Skin of body (tissue), 2 donors: ENCODE results near the gene COL6A2. TPM values are rescaled to one million over a fixed set of nuclear protein-coding genes. Genes with fewer than 3 reads are reported as not detected.
"Not testable (repeated sequence)": the region's sequence is repeated elsewhere in the genome, so short reads cannot be mapped to it uniquely, and the experiment has no call there.

Experiments used
- DNase-seq: peaks from one replicate; lab custom pipeline; 2025; lab: John Stamatoyannopoulos, UW
- total RNA-seq: library from RNA; depleted of rRNA; stranded (reverse); fragments of >200 nt; gene quantifications from one replicate; pipeline ENCODE4 v1.2.3, GENCODE V29; 2014

Gene COL6A2
- total RNA-seq, 1 donor from 2014 or later: 871 TPM

GRCh38 chr21:46124926-46125845 is 27.3 kb downstream of the COL6A2 start:
- DNase-seq: no peak

DNA sequence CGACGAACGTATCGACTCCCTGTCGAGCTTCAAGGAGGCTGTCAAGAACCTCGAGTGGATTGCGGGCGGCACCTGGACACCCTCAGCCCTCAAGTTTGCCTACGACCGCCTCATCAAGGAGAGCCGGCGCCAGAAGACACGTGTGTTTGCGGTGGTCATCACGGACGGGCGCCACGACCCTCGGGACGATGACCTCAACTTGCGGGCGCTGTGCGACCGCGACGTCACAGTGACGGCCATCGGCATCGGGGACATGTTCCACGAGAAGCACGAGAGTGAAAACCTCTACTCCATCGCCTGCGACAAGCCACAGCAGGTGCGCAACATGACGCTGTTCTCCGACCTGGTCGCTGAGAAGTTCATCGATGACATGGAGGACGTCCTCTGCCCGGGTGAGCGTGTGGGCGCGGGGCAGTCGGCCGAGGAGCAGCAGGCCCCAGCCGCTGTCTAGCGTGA is 28.0 kb downstream of the COL6A2 start:
- DNase-seq: no peak

- DNase-seq: no peak
These were observed 28.7 kb downstream of the COL6A2 start for GRCh38 chr21:46126309-46127238.

DNA sequence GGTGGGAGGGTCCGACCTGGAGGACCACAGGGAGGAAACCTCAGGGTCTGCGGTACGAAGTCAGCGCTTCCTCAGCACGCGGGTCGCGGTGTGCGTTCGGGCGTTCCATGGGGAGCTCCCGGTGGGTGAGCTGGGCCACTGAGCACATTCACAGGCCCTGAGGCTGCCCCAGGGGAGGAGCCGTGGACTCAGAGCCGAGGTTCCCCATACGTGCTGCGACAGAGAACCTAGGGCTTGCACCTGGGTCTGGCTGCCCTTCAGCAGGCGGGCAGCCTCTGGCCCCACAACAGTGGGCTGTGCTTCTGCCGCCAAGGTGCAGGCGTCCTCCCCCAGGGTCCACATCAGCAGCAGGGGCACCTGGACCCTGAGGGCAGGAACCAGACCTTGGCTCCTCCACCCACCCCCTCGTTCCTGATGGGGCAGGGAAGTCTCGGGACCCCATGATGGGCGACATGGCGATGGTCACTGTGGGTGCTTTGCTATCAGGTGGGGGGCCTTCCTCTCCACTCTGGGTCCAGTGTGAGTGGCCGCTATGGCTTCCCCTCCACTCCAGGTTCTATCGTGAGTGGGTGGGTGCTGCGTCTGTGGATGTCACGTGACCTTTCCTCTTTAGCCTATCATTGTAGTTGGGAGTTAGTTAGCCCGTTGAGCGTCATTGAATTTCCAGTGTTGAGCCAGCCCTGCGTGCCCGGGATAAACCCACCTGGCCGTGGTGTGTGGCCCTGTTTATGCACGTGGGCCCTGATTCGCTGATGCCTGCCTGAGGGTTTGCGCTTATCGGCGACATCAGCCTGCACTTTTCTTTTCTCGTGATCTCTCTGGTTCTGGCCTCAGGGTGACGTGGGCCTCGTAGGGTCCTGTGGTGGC is 29.6 kb downstream of the COL6A2 start:
- no peak for DNase-seq

GRCh38 chr21:46128106-46128932 is 30.4 kb downstream of the COL6A2 start:
- DNase-seq: no peak

DNA sequence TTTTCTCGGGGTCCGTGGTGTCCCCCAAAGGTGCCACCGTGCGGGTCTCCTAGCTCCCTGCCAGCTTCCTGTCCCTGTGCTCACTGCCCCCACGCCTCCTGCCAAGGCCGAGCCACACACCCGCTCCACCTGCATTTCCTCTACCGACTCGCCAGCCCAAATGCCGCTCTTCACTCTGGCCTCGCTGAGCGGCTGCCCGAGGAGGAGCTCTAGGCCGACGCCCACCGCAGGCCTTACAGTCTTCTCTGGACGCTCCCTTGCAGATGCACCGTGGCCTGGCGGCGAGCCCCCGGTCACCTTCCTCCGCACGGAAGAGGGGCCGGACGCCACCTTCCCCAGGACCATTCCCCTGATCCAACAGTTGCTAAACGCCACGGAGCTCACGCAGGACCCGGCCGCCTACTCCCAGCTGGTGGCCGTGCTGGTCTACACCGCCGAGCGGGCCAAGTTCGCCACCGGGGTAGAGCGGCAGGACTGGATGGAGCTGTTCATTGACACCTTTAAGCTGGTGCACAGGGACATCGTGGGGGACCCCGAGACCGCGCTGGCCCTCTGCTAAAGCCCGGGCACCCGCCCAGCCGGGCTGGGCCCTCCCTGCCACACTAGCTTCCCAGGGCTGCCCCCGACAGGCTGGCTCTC is 31.1 kb downstream of the COL6A2 start:
- DNase-seq: no peak

GRCh38 chr21:46129846-46130651 is 32.1 kb downstream of the COL6A2 start:
- DNase-seq: no peak

DNA sequence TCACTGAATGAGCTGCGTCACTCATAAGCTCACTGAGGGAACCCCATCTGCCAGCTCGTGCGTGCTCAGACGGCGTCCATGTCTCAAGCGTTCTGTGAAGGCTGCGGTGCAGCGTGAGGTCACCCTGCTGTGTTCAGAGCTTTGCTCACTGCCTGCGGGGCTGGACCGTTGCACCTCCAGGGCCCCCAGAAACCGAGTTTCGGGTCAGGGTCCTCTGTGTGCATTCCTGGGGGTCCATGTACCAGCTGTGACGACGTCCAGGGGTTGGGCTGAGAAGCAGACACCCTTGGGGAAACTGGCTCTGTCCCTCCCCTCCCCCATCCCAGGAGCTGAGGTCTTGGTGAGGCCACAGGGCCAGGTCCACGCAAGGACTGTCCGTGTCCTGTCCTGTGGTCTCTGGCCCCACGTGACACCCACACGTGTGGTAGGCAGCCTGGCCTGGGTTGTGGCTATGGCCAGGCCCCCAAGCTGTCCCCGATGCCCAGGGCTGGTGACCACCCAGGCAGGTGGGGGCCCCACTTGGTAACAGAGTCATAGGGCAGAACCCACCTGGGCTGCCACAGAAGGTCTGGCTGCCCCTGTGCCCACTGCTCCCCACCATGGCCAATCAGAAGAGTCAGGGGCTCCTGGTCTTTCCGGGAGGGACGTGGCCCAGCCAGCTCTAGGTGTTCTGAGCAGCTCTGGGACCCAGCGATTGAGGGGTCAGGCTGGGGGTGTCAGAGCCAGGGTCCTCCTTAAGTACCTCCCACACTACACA is 33.1 kb downstream of the COL6A2 start:
- DNase-seq: peak; percentile 46

DNA sequence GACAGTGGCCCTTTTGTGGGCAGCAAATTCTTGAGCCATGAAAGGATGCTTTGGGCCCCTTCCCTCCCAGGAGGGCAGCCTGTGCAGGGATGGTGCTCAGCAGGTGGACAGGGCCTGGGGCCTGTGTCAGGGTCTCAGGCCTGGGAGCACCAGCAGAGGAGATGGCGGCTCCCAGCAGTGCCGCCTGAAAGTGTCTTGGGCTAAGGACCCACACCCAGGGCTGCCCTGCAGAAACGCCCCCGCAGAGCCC is 33.6 kb downstream of the COL6A2 start:
- no peak for DNase-seq

GRCh38 chr21:46131838-46132651 is 34.1 kb downstream of the COL6A2 start:
- no peak for DNase-seq

DNA sequence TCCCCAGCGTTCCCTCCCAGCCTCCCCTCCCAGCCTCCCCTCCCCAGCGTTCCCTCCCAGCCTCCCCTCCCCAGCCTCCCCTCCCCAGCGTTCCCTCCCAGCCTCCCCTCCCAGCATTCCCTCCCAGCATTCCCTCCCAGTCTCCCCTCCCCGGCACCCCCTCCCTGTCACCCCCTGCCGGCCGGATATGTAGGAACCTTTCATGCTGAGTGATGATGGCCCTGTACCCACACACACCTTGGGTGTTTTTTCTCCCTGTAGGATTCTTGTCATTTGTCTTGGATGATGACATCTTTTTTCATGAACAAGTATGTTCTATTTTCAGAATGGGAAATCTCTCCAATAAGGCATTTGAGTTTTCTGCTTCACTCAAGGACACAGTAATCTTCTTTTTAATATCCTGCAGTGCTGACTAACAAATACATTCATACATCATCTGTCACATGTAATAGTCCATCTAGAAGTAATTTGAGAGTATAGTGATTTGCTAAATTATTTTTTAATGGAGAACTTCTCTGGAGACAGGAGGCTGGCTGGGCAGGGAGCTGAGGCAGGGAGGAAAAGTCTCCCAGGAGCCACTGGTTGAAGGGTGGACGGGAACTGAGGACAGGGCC is 38.0 kb downstream of the COL6A2 start:
- DNase-seq: no peak

DNA sequence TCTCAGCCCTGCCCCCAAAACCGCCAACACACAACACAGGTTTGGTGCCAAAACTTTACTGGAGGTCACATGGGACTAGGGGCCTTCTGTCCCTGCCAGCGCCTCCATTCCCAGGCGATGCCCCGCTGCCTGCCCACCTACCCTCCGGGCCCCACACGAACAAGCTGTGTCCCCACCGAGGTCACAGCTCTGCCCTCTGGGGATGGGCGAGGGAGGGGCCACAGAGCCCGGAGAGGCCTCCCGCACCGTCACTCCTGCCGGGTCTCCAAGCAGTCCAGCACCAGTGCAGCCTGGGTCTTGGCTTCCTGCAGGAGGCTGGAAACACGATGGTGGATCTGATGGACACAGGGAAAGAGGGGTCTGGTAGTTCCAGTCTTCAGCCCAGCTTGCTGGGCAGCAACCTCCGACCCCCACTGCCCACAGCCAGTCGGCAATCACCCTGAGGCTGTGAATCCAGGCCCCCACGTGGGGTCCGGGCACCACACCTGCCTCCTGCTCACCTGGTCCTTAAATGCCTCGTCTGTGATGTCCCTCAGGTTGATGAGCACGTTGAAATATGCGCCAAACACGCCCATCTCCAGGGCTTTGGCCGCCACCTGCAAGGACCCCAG is 38.9 kb downstream of the COL6A2 start:
- no peak for DNase-seq

DNA sequence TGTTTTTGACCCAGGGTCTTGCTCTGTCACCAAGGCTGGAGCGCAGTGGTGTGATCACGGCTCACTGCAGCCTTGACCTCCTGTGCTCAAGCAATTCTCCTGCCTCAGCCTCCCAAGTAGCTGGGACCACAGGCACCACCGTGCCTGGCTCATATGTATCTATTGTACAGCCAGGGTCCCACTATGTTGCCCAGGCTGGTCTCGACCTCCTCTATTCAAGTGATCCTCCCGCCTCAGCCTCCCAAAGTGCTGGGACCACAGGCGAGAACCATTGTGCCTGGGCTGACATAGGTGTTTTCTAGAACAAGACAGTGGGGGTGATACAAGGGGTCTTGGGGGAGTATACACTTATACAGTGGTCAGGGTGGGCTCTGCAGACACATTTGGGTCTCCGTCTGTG is 40.0 kb downstream of the COL6A2 start:
- no peak for DNase-seq

GRCh38 chr21:46138383-46138970 is 40.6 kb downstream of the COL6A2 start:
- no peak for DNase-seq

- no peak for DNase-seq
These were observed 41.8 kb downstream of the COL6A2 start for GRCh38 chr21:46139686-46140085.

DNA sequence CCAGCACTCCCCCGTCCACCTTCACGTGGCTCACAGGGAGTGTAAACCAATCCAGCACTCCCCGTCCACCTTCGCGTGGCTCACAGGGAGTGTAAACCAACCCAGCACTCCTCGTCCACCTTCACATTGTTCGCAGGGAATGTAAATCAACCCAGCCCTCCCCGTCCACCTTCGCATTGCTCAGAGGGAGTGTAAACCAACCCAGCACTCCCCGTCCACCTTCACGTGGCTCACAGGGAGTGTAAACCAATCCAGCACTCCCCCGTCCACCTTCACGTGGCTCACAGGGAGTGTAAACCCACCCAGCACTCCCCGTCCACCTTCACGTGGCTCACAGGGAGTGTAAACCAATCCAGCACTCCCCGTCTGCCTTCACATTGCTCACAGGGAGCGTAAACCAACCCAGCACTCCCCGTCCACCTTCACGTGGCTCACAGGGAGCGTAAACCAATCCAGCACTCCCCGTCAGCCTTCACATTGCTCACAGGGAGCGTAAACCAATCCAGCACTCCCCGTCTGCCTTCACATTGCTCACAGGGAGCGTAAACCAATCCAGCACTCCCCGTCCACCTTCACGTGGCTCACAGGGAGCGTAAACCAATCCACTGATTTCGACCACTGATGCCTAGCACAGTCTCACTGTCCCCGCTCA is 42.6 kb downstream of the COL6A2 start:
- DNase-seq: not testable (repeated sequence)
